Parathyroid adenoma (tissue), 2 donors: ENCODE data around the gene MRPL17.

ENCODE experiments used
- H2AFZ ChIP-seq: fragments of 300-600 bp; sonication (generic); one replicate; pipeline ENCODE4 v1.7.0; 2017; ENCODE audit warnings: antibody characterized with exemption, mild to moderate bottlenecking
- H3K27ac ChIP-seq: fragments of 300-600 bp; sonication (generic); one replicate; pipeline ENCODE4 v1.7.0; 2017
- H3K27me3 ChIP-seq: fragments of 300-600 bp; sonication (generic); one replicate; pipeline ENCODE4 v1.7.0; 2017; ENCODE audit warnings: low read length; ENCODE audit not compliant: control insufficient read depth, insufficient read depth
- H3K36me3 ChIP-seq: fragments of 300-600 bp; sonication (generic); one replicate; pipeline ENCODE4 v1.7.0; 2017; ENCODE audit warnings: low read length; ENCODE audit not compliant: control insufficient read depth, insufficient read depth
- H3K4me1 ChIP-seq: fragments of 300-600 bp; sonication (generic); one replicate; pipeline ENCODE4 v1.7.0; 2017; ENCODE audit warnings: control low read depth
- H3K4me2 ChIP-seq: fragments of 300-600 bp; sonication (generic); one replicate; pipeline ENCODE4 v1.7.0; 2017; ENCODE audit warnings: low read length
- H3K4me3 ChIP-seq: fragments of 300-600 bp; sonication (generic); one replicate; pipeline ENCODE4 v1.7.0; 2017; ENCODE audit warnings: low read depth, low read length
- H3K79me2 ChIP-seq: fragments of 300-600 bp; sonication (generic); one replicate; pipeline ENCODE4 v1.7.0; 2017; ENCODE audit warnings: control low read depth
- H3K9ac ChIP-seq: fragments of 300-600 bp; sonication (generic); one replicate; pipeline ENCODE4 v1.7.0; 2017; ENCODE audit warnings: mild to moderate bottlenecking
- H3K9me3 ChIP-seq: fragments of 300-600 bp; sonication (generic); one replicate; pipeline ENCODE4 v1.7.0; 2017; ENCODE audit warnings: low read length; ENCODE audit not compliant: control insufficient read depth
- TF ChIP-seq, protein P1 (sequence below): fragments of 300-600 bp; sonication (generic); IDR thresholded peaks from one replicate; pipeline ENCODE4 v1.7.0; 2017; ENCODE audit warnings: antibody characterized with exemption, mild to moderate bottlenecking
- donor health status: primary hyperparathyroidism.

Gene MRPL17

DNA sequence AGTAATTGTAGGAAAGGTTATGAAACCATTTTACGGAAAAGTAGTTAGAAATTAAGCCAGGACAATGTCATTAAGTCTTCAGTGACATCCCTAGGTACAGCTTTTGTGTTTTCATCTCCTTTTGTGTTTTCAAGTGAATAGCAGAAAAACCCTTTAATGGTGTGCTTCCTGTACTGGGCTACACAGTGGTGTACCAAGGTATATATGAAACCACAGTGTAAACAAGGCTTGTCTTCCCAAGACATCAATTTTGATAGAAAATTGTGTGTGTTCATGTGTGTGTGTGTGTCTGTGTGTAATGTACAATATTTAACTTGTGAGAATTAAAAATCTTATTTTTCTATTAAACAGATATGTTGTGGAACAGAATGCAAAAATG lies 8.9 kb downstream of the MRPL17 start:
- H3K27me3 ChIP-seq = no peaks in the 10 kb centered on the region
- no peaks in the 10 kb centered on the region for H3K4me1 ChIP-seq
- H3K36me3 ChIP-seq = no peaks in the 10 kb centered on the region
- H3K79me2 ChIP-seq = no peaks in the 10 kb centered on the region
- TF ChIP-seq, protein P1, sequence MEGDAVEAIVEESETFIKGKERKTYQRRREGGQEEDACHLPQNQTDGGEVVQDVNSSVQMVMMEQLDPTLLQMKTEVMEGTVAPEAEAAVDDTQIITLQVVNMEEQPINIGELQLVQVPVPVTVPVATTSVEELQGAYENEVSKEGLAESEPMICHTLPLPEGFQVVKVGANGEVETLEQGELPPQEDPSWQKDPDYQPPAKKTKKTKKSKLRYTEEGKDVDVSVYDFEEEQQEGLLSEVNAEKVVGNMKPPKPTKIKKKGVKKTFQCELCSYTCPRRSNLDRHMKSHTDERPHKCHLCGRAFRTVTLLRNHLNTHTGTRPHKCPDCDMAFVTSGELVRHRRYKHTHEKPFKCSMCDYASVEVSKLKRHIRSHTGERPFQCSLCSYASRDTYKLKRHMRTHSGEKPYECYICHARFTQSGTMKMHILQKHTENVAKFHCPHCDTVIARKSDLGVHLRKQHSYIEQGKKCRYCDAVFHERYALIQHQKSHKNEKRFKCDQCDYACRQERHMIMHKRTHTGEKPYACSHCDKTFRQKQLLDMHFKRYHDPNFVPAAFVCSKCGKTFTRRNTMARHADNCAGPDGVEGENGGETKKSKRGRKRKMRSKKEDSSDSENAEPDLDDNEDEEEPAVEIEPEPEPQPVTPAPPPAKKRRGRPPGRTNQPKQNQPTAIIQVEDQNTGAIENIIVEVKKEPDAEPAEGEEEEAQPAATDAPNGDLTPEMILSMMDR = no peak
- no peak overlapping the region for H3K9ac ChIP-seq
- H3K9me3 ChIP-seq = no peaks in the 10 kb centered on the region
- H3K4me2 ChIP-seq = no peak overlapping the region
- H3K27ac ChIP-seq = no peak overlapping the region
- no peak overlapping the region for H3K4me3 ChIP-seq
- H2AFZ ChIP-seq = no peak overlapping the region

- TF ChIP-seq, protein P1 = no peak
- H3K4me2 ChIP-seq = no peak overlapping the region
- no peak overlapping the region for H3K9ac ChIP-seq
- no peaks in the 10 kb centered on the region for H3K9me3 ChIP-seq
- no peak overlapping the region for H3K27ac ChIP-seq
- no peaks in the 10 kb centered on the region for H3K27me3 ChIP-seq
- H3K4me1 ChIP-seq = no peaks in the 10 kb centered on the region
- H3K4me3 ChIP-seq = no peak overlapping the region
- H3K36me3 ChIP-seq = no peaks in the 10 kb centered on the region
- no peak overlapping the region for H2AFZ ChIP-seq
- no peaks in the 10 kb centered on the region for H3K79me2 ChIP-seq
Observed at GRCh38 chr11:6673523-6674218, 9.5 kb downstream of the MRPL17 start.

DNA sequence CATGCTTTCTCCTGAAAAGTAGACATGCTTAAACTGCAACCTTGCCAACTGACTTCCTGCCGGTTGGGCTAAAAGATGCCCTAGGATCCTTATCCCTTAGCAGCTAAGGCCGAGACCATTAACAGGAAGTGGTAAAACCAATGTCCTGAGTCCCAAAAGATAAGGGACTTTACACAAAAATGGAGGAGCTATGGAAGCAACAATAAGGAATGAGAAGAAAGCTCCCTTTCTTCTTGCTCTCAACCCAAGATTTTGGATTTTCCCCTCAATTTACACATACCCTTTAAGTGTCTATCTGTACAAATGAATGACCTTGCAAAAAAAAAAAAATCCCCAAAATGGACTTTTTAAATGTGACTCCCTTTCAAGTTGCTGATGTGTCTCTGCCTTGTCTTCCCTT lies 11.1 kb downstream of the MRPL17 start:
- no peaks in the 10 kb centered on the region for H3K4me1 ChIP-seq
- no peak overlapping the region for H3K27ac ChIP-seq
- H3K79me2 ChIP-seq = no peaks in the 10 kb centered on the region
- no peaks in the 10 kb centered on the region for H3K27me3 ChIP-seq
- no peaks in the 10 kb centered on the region for H3K9me3 ChIP-seq
- TF ChIP-seq, protein P1 = no peak
- no peak overlapping the region for H2AFZ ChIP-seq
- no peaks in the 10 kb centered on the region for H3K36me3 ChIP-seq
- H3K9ac ChIP-seq = no peak overlapping the region
- no peak overlapping the region for H3K4me3 ChIP-seq
- H3K4me2 ChIP-seq = no peak overlapping the region

GRCh38 chr11:6670202-6670830 lies 12.8 kb downstream of the MRPL17 start:
- H3K4me1 ChIP-seq = no peaks in the 10 kb centered on the region
- H3K36me3 ChIP-seq = no peaks in the 10 kb centered on the region
- no peak overlapping the region for H3K27ac ChIP-seq
- H2AFZ ChIP-seq = no peak overlapping the region
- H3K27me3 ChIP-seq = no peaks in the 10 kb centered on the region
- TF ChIP-seq, protein P1 = no peak
- H3K9me3 ChIP-seq = no peaks in the 10 kb centered on the region
- no peak overlapping the region for H3K4me2 ChIP-seq
- H3K9ac ChIP-seq = no peak overlapping the region
- H3K79me2 ChIP-seq = no peaks in the 10 kb centered on the region
- no peak overlapping the region for H3K4me3 ChIP-seq
